Astrocyte (in vitro differentiated cells and primary cell): Measurements from ENCODE around the gene TMEM266. TPM values are rescaled to one million over a fixed set of nuclear protein-coding genes. Genes with fewer than 3 reads are reported as not detected.

ENCODE experiments used
- DNase-seq: peaks from one replicate; pipeline ENCODE4 v3.0.0-alpha.2; 2010; ENCODE audit warnings: low read depth
- FAIRE-seq: peaks from 2 replicates; lab custom pipeline; 2011; peaks lifted over from hg19 to GRCh38; lab: Jason Lieb, UNC
- H2AFZ ChIP-seq: 2 replicates; pipeline ENCODE4 v1.6.0; 2012; ENCODE audit warnings: low read depth, low read length, inconsistent platforms
- H3K27ac ChIP-seq: 2 replicates; pipeline ENCODE4 v1.5.1; 2011; ENCODE audit warnings: low read depth, low read length, inconsistent platforms
- H3K27me3 ChIP-seq: 2 replicates; pipeline ENCODE4 v1.6.0; 2011; ENCODE audit warnings: low read length, inconsistent platforms; ENCODE audit not compliant: insufficient read depth
- H3K36me3 ChIP-seq: 2 replicates; pipeline ENCODE4 v1.5.1; 2011; ENCODE audit warnings: low read length, inconsistent platforms; ENCODE audit not compliant: insufficient read depth
- H3K4me1 ChIP-seq: 2 replicates; pipeline ENCODE4 v1.5.1; 2011; ENCODE audit warnings: low read length, inconsistent platforms; ENCODE audit not compliant: insufficient read depth
- H3K4me2 ChIP-seq: 2 replicates; pipeline ENCODE4 v1.6.0; 2012; ENCODE audit warnings: low read length, inconsistent platforms
- H3K4me3 ChIP-seq: 2 replicates; pipeline ENCODE4 v1.5.1; 2011; ENCODE audit warnings: low read depth, mild to moderate bottlenecking, low read length, inconsistent platforms; ENCODE audit not compliant: insufficient read depth
- H3K79me2 ChIP-seq: 2 replicates; pipeline ENCODE4 v1.6.0; 2012; ENCODE audit warnings: mild to moderate bottlenecking, low read length, inconsistent platforms; ENCODE audit not compliant: insufficient read depth
- H3K9ac ChIP-seq: 2 replicates; pipeline ENCODE4 v1.6.0; 2012; ENCODE audit warnings: mild to moderate bottlenecking, low read length, inconsistent platforms
- H3K9me3 ChIP-seq: 2 replicates; pipeline ENCODE4 v1.5.1; 2012; ENCODE audit warnings: low read depth, mild to moderate bottlenecking, low read length, inconsistent platforms; ENCODE audit not compliant: insufficient read depth
- H4K20me1 ChIP-seq: 2 replicates; pipeline ENCODE4 v1.6.0; 2012; ENCODE audit warnings: low read length, inconsistent platforms; ENCODE audit not compliant: insufficient read depth
- H3K27ac Mint-ChIP-seq: one replicate; pipeline ENCODE4 v1.8.0; 2021; ENCODE audit warnings: mild to moderate bottlenecking, mixed read lengths; ENCODE audit not compliant: unreplicated experiment
- H3K27me3 Mint-ChIP-seq: one replicate; pipeline ENCODE4 v1.8.0; 2021; ENCODE audit warnings: low read depth, mixed read lengths; ENCODE audit not compliant: unreplicated experiment
- H3K36me3 Mint-ChIP-seq: one replicate; pipeline ENCODE4 v1.8.0; 2021; ENCODE audit warnings: low read depth, mixed read lengths; ENCODE audit not compliant: unreplicated experiment
- H3K4me1 Mint-ChIP-seq: one replicate; pipeline ENCODE4 v1.8.0; 2021; ENCODE audit warnings: low read depth, mixed read lengths; ENCODE audit not compliant: unreplicated experiment
- H3K4me3 Mint-ChIP-seq: one replicate; pipeline ENCODE4 v1.8.0; 2021; ENCODE audit warnings: mild to moderate bottlenecking, moderate library complexity, mixed read lengths; ENCODE audit not compliant: unreplicated experiment
- H3K9me3 Mint-ChIP-seq: one replicate; pipeline ENCODE4 v1.8.0; 2021; ENCODE audit warnings: mild to moderate bottlenecking, mixed read lengths; ENCODE audit not compliant: unreplicated experiment
- CTCF ChIP-seq: IDR thresholded peaks from 2 replicates; pipeline ENCODE4 v1.5.1; 2011; ENCODE audit warnings: low read depth, mild to moderate bottlenecking, inconsistent platforms, low read length, moderate library complexity; ENCODE audit not compliant: insufficient read depth
- EZH2 ChIP-seq: IDR thresholded peaks from 2 replicates; pipeline ENCODE4 v1.6.1; 2012; ENCODE audit warnings: mild to moderate bottlenecking, low read length, inconsistent platforms; ENCODE audit not compliant: insufficient read depth
- total RNA-seq: library from RNA; stranded (reverse); gene quantifications from 2 replicates; pipeline ENCODE4 v1.2.1, GENCODE V29; 2021

The TMEM266 gene
- total RNA-seq, 1 donor from 2014 or later = 0.36 TPM

- Histone ChIP-seq H3K9me3 (no peaks in the 10 kb centered on the region), H3K36me3 (no peaks in the 10 kb centered on the region), H3K4me1 (no peaks in the 10 kb centered on the region), H3K27me3 (peaks cover 3% of the 10 kb centered on the region), H3K27ac (no peak overlapping the region), H3K79me2 (no peaks in the 10 kb centered on the region), H3K9ac (no peak overlapping the region), H3K4me2 (no peak overlapping the region), H2AFZ (no peak overlapping the region), H4K20me1 (no peaks in the 10 kb centered on the region), H3K4me3 (no peak overlapping the region)
- Mint-ChIP-seq H3K27ac (peak overlapping the region; percentile 15), H3K4me3 (no peak overlapping the region), H3K36me3 (no peaks in the 10 kb centered on the region), H3K27me3 (peaks cover 36% of the 10 kb centered on the region), H3K4me1 (peaks cover 6% of the 10 kb centered on the region), H3K9me3 (no peaks in the 10 kb centered on the region)
- TF ChIP-seq CTCF = no peak
- TF ChIP-seq EZH2 = no peak
- no peak for FAIRE-seq
- no peak for DNase-seq
Measured at GRCh38 chr15:76162036-76162398, 102.2 kb downstream of the TMEM266 start.

GRCh38 chr15:76162784-76163456, 103.1 kb downstream of the TMEM266 start:
- Histone ChIP-seq H3K27ac (no peak overlapping the region), H3K36me3 (no peaks in the 10 kb centered on the region), H4K20me1 (no peaks in the 10 kb centered on the region), H3K9ac (no peak overlapping the region), H3K79me2 (no peaks in the 10 kb centered on the region), H3K4me1 (no peaks in the 10 kb centered on the region), H3K27me3 (peaks cover 3% of the 10 kb centered on the region), H2AFZ (no peak overlapping the region), H3K4me2 (no peak overlapping the region), H3K4me3 (no peak overlapping the region), H3K9me3 (no peaks in the 10 kb centered on the region)
- Mint-ChIP-seq H3K4me3 (no peak overlapping the region), H3K27me3 (peaks cover 33% of the 10 kb centered on the region), H3K27ac (no peak overlapping the region), H3K36me3 (no peaks in the 10 kb centered on the region), H3K4me1 (peaks cover 6% of the 10 kb centered on the region), H3K9me3 (no peaks in the 10 kb centered on the region)
- FAIRE-seq (no peak), DNase-seq (no peak)
- TF ChIP-seq EZH2 = no peak
- no peak for TF ChIP-seq CTCF
